Hematopoietic multipotent progenitor cell treated with erythropoietin and hydrocortisone succinate and interleukin-3 and kit ligand, for 6 days (in vitro differentiated cells): ENCODE results near the gene NUDT17.

ENCODE experiments used
- DNase-seq: peaks from one replicate; pipeline ENCODE4 v3.0.0-alpha.2; 2015

The NUDT17 gene

DNA sequence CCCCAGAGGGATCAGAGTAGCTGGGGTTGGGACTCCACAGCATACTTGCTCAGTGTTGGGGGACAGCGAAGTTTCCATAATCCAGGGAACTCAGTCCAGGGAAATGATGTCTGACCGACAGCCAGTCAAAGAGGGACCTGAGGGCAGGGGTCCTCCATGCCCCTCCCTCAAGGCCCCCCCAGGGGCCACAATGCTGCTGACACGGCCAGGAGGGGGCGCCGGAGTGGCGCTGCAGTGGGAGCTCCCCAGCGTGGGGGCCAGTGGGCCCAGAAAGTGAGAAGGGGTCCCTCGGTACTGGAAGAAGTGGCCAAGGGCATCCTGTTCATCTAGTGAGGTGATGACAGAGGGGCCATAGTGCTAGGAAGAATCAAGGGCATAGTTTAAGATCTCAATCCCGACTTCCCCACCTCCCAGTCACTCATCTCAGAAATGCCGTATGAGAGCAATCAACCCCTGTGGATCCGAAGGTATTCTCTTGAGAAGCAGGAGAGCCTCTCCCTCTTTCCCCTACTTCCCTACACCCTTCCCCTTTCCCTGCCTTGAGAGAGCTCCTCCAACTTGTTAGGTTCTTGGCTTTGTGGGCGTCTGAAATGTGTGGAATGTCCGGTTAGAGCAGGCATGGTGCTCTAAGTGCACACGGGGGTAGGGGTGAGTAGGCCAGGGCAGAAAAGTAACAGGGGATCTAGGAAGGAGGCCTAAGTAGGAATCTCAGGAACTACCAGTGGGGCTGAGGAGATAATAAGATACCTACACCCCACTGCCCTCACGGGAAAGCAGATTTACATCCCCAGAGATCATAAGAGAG, 4.1 kb downstream of the NUDT17 start:
- DNase-seq: no peak

DNA sequence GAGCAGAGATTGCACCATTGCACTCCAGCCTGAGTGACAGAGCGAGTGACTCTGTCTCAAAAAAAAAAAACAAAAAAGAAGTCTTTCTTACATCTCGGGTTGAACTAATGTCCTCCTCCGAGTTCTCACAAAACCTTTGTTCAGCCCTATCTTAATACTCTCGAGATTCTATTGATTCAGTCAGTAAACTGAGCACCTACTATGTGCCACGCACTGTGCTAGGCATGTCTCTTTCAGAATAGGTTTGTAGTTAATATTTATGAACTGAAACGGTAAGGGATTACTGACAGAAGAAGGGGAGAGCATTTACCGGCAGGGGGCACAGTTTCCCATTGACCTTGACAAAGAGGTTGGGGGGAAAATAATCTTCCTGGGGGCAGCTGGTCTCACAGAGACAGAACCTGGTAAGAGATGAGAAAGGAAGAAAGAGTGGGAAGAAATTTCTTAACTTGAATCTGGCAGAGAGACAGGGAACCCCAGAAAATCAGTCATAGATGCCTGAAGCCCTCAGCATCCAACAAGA, 10.1 kb downstream of the NUDT17 start:
- no peak for DNase-seq

DNA sequence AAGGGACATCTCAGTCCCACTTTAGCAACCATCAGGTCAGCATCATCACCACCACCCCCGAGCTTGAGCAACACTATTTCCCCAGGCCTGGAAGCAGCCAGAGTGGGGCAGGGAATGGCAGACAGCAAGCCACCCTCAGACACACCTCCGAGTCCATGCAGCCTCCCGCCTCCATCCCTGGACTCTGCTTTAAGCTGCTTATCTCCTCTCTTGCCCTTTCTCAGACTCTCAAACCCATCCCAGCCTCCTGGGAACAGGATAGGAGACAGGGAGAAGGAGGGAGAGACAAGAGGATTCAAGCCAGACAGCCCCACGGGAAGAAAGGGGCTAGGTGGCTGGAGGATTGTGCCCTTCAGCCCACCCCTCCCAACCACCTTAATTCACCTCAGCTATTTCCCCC, 11.7 kb downstream of the NUDT17 start:
- DNase-seq: no peak

DNA sequence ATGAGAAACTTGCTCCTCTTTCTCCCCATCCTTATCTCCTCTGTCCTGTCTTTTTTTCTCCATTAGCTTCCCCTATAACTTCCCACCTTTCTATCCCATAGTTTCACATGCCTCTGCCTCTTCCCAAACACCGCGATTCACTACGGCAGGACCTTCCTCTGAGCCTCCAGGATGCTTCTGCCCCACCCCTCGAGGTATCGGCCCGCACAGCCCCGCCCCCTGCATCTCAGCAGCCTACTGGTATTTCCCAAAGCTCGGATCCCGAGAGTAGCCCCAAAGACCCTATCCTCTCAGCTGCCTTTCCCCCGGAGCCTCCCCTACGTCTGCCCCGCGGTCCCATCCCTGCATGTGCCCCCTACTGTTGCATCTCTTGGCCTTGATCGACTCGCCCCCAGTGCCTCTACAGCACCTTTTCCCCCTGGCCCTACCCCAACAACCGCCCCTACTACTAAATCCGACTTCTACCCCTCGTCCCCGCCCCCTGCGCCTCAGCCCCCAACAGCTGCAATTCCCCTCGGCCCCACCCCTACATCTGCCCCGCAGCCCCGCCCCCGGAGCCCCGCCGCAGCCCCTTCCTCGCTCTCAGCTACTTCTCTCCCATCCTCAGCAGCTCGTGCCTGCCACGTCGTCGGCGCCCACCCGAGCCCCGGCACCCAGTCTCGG, 12.9 kb downstream of the NUDT17 start:
- DNase-seq: peak; percentile 64

DNA sequence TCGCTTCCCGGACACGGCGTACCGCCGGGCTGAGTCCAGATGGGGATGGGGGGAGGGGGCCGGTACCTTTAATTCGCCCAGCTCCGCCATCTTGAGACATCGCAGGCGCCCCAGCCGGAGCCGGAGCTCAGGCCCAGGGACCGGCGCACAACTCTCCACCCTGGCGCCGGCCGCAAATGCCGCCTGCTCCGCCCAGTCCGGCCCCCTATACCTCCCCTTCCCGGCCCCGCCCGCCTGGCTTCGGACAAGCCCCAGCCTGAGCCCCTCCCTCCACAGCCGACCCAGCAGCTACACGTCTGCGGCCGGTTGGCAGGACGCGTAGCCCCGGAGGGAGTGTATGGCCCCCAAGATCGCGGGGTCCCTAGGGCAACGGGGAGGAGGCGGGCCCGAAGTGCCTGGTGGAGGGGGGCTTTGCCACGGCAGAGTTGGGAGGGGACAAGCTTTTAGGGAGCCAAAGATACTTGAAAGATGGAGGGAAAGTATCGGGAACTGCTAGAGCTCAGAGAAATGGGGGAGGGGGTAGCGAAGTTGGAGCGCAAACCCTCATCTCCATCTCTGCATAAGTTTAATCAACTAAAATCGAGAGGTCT, 13.6 kb downstream of the NUDT17 start, which contains the start of gene PIAS3:
PIAS3 (minus strand) TSS at position 181 of the 590 bp plus-strand sequence; CDS start at position 90, 91 bp downstream.
- peak; percentile 95 for DNase-seq

DNA sequence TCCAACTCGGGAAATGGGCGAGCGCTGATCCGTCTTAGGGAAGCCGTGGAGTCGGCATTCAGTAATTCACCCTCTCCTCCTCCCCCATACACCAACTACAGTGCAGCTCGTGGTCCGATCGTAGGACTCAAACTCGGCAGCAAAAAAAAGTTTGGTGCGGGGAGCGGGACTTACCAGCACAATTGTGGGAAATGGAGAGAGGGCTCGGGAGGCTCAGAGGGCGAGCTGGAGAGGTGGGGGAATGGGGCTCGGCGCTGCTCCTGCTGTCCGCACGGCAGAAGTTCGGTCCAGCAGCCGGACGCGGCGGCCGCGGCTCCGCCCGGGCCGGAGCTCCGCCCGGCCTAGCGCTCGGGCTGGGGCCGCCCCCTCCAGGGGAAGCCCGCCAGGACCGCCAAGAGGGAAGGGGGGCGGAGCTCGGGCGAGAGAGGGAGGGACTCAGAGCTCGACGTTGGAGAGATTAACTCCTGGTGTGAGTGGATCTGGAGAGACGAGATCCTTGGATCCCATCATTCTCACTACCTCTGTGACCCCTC, 14.1 kb downstream of the NUDT17 start:
- DNase-seq: peak; percentile 91

DNA sequence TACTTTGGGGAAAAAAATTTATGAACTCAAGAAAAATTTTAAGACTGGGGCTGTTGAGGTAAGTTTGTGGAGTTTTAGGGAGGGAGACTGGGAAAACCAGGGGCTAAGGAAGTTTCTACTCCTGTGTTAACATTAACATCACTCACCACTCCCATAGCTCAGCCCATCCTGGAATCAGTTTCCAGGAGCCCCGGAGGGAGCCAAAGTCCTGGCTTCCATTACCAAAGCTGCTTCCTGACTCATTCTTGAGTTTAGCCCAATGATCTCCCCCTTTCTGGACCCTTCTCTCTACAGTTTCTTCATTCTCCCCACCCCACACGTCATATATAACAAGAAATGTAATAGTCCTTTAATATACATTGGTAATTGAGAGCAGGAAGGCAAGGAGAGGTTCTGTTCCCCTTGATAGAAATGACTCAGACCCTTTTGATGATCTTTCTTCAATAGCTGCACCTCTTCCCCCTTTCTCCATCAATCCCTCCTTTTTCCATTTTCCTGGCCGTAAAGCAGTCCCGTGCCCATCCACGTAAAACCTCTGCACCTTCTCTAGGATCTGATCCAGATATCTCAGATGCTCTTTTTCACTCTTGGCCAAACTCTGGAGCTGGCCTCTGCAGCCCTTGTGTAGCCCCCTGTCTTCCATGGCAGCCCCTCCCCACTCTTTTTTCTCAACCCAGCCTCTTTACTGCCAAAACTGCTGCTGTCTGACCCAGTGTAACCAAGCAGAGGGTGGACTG, 18.0 kb downstream of the NUDT17 start:
- no peak for DNase-seq

DNA sequence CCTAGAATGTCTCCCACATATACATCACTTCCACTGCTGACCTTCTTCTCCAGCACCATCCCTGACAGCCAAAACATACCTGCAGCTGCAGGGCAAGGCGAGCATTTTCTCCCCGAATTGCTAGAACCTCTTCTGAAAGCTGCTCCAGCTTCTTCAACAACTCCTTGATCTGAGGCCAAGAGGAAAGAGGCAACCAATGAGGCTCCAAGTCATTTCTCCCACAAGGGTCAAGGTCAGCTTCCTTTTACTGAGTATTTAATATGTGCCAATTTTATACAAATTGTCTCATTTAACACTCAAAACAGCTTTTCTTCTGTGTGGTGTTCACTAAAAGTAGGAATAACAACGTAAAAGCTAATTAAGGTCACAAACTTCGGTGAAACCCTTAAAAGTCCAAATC, 22.8 kb downstream of the NUDT17 start:
- DNase-seq: no peak

DNA sequence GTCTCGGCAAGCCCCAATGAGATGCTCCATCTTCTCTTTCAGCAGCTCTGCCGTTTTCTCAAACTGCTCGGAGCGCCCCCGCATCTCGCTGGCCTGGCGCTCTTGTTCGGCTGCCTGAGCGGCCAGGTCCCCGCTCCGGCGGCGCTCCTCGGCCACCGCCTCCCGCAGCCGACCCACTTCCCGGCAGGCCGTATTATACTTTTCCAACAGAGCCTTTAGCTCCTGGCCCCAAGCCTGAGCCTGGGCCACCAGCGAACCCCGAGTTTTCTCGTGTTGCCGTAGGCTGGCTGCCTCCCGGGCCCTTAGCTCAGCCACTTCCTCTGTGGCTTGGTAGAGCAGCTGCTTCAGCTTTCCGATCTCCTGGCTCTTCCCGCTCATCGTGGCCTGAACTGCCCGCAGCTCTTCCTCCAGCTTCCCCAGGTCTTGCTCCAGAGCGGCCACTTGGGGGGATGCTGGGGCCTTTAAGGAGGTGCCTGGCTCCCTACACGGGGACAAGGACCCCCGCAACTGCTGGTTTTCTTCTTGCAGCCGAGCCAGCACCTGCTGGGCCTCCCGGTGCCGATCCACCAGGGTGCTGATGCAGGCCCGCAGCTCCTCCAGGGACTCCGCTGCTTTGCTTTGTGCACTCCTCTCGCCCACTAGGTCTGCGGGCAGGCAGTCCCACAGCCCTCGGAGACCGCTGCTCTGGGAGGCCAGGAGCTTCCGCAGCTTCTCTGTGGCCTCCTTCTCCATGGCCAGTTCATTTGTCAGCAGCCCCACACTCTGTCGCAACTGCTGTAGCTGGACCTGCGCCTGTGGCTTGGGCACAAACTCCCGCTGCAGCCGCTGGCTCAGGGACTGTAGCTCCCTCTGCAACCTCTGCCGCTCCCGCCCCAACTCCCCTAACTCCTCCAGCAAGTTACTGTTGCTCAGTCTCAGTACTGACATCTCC, 26.8 kb downstream of the NUDT17 start:
- peak; percentile 67 for DNase-seq

DNA sequence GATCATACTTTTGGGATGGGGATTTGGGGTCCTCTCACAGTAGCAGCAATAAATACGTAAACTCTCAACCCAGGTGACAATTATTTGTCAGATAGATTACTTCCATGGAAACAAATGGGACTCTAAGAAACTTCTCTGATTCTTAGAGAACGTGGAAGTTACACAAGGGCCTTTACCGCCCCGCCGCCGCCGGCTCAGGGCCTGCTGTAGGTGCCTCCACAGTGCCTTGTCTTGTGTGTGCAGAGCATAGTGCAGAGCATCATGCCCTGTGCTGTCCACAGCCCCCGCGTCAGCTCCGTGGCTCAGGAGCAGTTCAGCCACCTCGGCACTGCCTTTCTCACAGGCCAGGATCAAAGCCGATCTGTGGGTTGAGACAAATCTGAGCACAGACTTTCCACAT, 29.2 kb downstream of the NUDT17 start:
- DNase-seq: no peak

DNA sequence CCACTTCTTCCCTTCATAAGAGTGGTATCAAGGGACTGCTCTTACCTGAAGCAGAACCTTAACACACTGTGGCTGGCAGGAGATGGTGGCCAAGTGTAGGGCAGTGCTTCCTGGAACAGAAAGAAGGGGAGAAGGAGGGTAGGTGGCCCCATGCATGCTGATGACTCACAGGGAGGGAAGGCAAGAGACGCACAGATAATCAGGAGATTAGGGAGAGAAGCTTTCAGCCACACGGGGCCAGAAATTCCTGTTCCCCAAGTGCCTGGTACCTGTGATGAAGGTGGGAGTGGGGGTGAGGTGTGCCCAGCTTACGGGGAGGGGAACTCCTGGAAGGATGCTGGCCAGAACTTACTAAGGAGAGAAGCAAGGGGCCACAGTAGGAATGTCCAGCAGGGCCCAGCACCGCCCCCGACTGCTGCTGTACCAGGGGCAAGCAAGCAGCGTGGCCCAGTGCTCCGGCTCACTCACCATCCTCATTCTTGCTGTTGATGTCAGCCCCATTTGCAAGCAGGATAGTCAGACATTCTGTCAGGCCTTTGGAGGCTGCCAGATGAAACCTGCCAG, 32.6 kb downstream of the NUDT17 start:
- no peak for DNase-seq

DNA sequence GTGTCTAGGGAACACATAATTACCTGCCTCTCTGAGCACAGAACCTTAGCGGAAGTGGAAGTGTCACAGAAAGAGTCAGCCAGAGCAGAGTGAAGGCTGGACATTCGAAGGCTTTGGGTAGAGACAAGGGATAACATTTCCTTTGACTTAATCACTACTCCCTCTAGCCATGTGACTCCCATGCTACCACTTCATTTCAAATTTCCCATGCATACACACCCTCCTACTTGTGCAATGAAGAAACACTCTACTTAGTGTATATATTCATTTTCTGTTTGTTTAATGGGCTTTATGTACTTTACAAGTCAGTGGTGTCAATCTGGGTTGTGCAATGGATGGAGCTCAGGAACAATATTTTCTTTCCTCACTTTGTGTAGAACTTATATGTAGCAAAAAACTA, 33.3 kb downstream of the NUDT17 start:
- DNase-seq: no peak

DNA sequence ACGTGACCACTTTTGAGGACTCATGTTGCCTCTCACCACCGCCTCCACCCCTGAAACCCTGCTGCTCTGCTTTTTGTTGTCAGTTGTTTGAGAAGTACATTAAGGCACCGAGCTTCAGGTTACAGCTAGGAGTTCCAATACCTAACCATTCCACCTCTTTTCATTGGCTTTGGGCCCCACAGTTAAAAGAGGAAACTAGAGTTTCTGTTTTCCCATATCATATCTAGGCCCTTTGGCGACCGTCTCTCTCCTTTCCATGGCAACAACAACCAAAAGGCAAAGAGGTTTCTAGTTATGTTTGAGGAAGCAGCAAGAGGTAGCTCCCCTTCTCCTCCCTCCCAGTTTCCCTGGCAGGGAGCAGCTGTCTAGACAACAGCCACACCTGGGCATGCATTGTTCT, 34.3 kb downstream of the NUDT17 start:
- DNase-seq: peak; percentile 49

DNA sequence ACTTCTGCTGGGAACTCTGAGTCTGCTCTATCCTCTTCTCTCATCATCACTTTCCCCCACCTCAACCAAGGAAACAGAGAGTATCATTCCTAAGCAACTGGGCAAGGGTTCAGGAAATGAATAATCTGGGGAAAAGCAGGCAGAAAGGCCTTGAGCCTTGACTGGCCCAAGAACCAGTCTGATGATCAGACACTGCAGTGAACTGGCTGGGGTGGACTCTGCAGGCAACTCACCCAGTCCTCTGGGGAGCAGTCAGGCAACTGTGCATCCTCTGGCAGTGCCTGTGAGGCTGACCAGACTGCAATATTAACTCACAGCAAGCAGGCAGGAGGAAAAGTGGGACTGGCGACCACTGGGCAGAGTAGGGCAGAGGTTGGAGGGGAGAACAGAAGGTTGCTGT, 39.2 kb downstream of the NUDT17 start:
- DNase-seq: no peak

DNA sequence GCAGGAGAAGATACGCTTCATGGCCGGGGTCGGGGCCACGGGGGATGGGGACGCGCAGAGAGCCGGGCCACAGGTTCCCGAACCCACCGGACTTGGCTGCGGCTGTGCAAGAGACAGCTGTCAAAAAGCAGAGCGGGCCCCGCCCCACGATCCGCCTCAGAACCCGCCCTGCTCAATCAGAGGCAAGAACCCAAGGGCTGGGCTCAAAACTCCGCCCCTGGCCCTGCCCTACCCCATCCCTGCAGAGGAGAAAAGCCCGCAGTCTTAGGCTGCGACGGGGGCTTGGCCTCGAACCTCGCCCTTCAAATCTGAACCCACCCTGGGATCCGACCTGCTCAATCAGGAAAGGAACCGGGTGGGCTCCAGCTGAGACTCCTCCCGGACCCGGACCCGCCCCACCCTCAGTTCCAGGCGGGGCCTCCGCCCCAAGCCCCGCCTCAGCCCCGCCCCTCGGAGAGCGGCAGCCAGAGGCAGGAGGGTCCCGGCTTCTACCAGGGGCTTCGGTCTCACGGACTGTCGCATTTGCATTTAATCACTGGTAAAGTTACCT, 40.4 kb downstream of the NUDT17 start, which contains the start of gene ANKRD35:
ANKRD35 (minus strand) TSS at position 129 of the 550 bp plus-strand sequence; CDS start at position 21, 108 bp downstream.
- DNase-seq: peak; percentile 94

DNA sequence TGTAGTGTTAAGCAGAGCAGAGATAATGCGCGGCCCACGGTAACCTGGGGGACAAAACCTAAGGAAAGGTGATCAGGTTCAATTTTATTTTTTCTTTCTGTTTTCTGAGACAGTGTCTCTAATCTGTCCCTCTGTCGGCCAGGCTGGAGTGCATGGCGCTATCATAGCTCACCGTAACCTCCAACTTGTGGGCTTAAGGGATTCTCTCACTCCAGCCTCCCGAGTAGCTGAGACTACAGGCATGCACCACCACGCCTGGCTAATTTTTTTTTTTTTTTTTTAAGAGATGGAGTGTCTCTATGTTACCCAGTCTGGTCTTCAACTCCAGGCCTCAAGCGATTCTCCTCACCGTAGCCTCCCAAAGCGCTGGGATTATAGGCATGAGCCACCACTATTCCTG, 41.0 kb downstream of the NUDT17 start:
- no peak for DNase-seq

DNA sequence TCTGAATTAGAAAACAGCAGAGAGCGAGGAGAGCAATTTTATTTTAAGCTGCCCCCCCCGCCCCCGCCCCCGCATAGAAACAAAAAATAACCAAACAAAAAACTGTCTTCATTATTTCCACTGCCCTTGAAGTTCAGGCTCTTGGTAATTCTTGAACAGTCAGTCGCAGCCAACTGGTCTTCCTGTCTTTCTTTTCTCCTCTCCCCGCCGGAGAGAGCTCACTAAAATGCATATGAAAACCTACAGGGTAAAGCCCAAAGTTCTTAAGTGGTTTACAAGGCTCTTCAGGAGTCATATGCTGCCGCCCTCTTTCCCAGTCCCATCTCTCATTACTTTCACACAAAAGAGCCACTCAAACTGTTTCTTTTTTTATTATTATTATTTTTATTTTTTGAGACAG, 41.4 kb downstream of the NUDT17 start:
- no peak for DNase-seq

DNA sequence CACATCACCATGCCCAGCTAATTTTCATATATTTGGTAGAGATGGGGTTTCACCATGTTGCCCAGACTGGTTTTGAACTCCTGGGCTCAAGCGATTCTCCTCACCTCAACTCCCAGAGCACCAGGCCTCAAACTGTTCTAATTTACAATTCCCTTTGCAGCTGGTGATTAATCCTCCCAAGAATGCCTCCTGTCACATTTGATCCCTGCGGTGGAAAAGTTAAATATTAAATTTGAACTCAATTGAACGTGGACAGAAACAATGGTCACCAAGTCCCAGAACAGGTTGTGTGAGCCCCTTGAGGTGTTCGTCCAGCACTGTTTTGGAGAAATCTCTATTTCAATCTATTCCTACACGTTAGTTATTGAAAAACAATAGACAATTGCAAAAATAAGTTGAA, 42.2 kb downstream of the NUDT17 start:
- DNase-seq: no peak

DNA sequence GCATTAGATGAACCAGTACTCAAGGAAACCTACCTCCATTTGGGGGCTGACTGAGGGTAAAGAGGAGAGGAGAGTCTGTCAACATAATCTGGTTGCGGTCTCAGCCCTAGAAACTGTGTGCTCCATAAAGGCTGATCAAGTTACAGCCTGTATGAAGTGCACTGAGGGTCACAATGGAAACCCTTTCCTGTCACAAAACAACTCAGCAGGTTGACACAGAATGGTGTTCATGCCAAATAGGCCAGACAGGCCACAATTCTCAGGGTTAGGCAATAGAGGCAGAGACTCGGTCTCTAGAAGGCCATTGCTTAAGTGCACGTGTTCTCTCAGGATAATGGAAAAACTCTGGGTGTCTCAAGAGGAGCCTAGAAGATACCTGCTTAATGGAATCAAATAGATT, 44.3 kb downstream of the NUDT17 start:
- DNase-seq: no peak

DNA sequence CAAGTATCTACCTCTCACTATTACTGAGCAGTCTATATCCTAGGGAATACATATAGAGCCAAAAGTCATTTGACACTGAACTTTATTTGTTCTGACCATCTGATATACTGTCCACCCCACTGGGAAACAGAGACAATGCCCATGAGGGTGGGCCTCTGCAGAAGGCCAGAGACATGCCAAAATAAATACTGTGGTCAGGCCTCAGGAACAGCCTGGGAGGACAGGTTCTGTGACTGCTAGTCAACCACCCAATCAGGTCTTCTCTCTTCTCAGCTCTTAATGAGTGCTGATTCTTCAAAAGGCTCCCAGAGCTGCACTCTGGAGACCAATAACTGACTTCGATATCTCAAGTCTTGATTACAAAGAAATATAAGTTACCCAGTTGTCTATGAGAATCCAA, 45.7 kb downstream of the NUDT17 start:
- DNase-seq: no peak
